ENCODE data around the gene BTBD9.

BTBD9 gene

GRCh38 chr6:38159596-38159995, 480.1 kb downstream of the BTBD9 start:
- H3K4me3 ChIP-seq (ENCODE audit: low read depth in 1 of 2, low read length in 2 of 2) = no peak overlapping the region
- H3K9ac ChIP-seq (ENCODE audit: low read depth, low read length) = no peak overlapping the region
- no peaks in the 10 kb centered on the region for H3K9me3 ChIP-seq (ENCODE audit: insufficient read depth, low read length, severe bottlenecking)
- no peak for TF ChIP-seq EZH2 (IDR thresholded peaks at IDR 0.05; ENCODE audit: borderline replicate concordance, low read depth, low read length, severe bottlenecking)
- no peak for TF ChIP-seq CTCF (IDR thresholded peaks at IDR 0.05; ENCODE audit: borderline replicate concordance, extremely low read depth, low read length, poor library complexity, severe bottlenecking)
- ATAC-seq (ENCODE audit: insufficient read depth, low read depth) (no peak), DNase-seq (no peak)
- no peaks in the 10 kb centered on the region for H3K4me1 ChIP-seq (ENCODE audit: insufficient read depth, low read length)
- peaks cover 10% of the 10 kb centered on the region for H4K20me1 ChIP-seq (ENCODE audit: insufficient read depth, low read length)
- H3K79me2 ChIP-seq (ENCODE audit: insufficient read depth, low read length) = no peaks in the 10 kb centered on the region
- no peaks in the 10 kb centered on the region for H3K27me3 ChIP-seq (ENCODE audit: insufficient read depth, low read length, poor library complexity)
- no peak overlapping the region for H3K4me2 ChIP-seq (ENCODE audit: insufficient read depth, low read length)
- H3K27ac ChIP-seq (ENCODE audit: low read length) = no peak overlapping the region
- no peak overlapping the region for H2AFZ ChIP-seq (ENCODE audit: low read depth, low read length)
- H3K36me3 ChIP-seq (ENCODE audit: insufficient read depth, low read length) = no peaks in the 10 kb centered on the region; the same call in none of the 2 replicates

DNA sequence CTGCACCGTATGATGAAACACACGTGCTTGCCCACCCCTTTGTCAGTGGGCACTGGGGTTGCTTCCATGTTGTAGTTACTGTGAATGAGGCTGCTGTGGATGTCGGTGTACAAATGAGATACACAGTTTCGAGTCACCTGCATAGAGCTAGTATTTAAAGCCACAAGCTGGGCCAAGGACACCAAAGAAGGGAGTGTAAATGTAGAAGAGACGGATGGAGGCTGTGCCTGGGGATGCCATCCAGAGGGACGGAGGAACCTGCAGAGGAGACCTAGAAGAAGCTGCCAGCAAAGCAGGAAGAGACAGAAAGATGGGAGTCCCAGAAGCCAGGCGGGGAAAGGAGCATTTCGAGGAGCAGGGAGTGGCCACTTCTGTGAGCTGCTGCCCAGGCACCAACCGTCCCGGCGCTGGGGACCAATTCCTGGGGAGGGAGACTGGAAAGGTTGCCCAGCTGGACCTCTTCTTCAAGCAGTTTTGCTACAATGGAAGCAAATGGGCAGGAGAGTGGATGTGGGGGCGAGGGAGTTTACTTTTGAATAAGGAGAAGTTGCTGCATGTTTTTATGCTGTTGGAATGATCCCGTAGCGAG, 480.9 kb downstream of the BTBD9 start:
- H3K9ac ChIP-seq (ENCODE audit: low read depth, low read length) = no peak overlapping the region
- no peak overlapping the region for H3K4me3 ChIP-seq (ENCODE audit: low read depth in 1 of 2, low read length in 2 of 2)
- H3K27ac ChIP-seq (ENCODE audit: low read length) = no peak overlapping the region
- no peaks in the 10 kb centered on the region for H3K4me1 ChIP-seq (ENCODE audit: insufficient read depth, low read length)
- no peak overlapping the region for H3K4me2 ChIP-seq (ENCODE audit: insufficient read depth, low read length)
- ATAC-seq (ENCODE audit: insufficient read depth, low read depth) (no peak), DNase-seq (no peak)
- H3K36me3 ChIP-seq (ENCODE audit: insufficient read depth, low read length) = no peaks in the 10 kb centered on the region; the same call in none of the 2 replicates
- TF ChIP-seq EZH2 (IDR thresholded peaks at IDR 0.05; ENCODE audit: borderline replicate concordance, low read depth, low read length, severe bottlenecking) (no peak), CTCF (IDR thresholded peaks at IDR 0.05; ENCODE audit: borderline replicate concordance, extremely low read depth, low read length, poor library complexity, severe bottlenecking) (no peak)
- H3K79me2 ChIP-seq (ENCODE audit: insufficient read depth, low read length) = no peaks in the 10 kb centered on the region
- H3K9me3 ChIP-seq (ENCODE audit: insufficient read depth, low read length, severe bottlenecking) = no peaks in the 10 kb centered on the region
- H3K27me3 ChIP-seq (ENCODE audit: insufficient read depth, low read length, poor library complexity) = no peaks in the 10 kb centered on the region
- H2AFZ ChIP-seq (ENCODE audit: low read depth, low read length) = no peak overlapping the region
- H4K20me1 ChIP-seq (ENCODE audit: insufficient read depth, low read length) = peaks cover 10% of the 10 kb centered on the region

DNA sequence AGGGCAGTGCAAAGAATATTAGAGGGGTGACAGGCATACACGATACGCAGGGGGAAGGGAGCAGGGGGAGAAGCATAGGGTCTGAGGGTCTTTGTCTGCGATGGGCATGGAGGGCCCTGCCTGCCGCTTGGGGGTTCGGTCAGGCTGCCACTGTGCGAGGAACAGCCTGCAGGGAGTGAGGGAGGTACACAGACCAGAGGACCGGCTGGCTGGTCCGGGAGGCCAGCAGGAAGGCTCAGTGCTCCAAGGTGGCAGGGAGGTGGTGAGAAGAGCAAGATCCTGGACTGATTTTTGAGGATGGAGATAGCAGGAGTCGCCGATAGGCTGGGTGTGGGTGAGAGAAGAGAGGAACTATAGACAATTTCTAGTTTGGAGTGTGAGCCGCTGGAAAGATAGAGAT, 481.8 kb downstream of the BTBD9 start:
- Histone ChIP-seq H4K20me1 (ENCODE audit: insufficient read depth, low read length) (peaks cover 9% of the 10 kb centered on the region), H3K9me3 (ENCODE audit: insufficient read depth, low read length, severe bottlenecking) (no peaks in the 10 kb centered on the region), H3K9ac (ENCODE audit: low read depth, low read length) (no peak overlapping the region), H3K27me3 (ENCODE audit: insufficient read depth, low read length, poor library complexity) (no peaks in the 10 kb centered on the region), H3K27ac (ENCODE audit: low read length) (no peak overlapping the region), H2AFZ (ENCODE audit: low read depth, low read length) (no peak overlapping the region), H3K36me3 (ENCODE audit: insufficient read depth, low read length) (peaks cover 6% of the 10 kb centered on the region), H3K79me2 (ENCODE audit: insufficient read depth, low read length) (no peaks in the 10 kb centered on the region), H3K4me1 (ENCODE audit: insufficient read depth, low read length) (no peaks in the 10 kb centered on the region), H3K4me2 (ENCODE audit: insufficient read depth, low read length) (no peak overlapping the region), H3K4me3 (ENCODE audit: low read depth in 1 of 2, low read length in 2 of 2) (no peak overlapping the region)
- ATAC-seq (ENCODE audit: insufficient read depth, low read depth) (no peak), DNase-seq (no peak)
- no peak for TF ChIP-seq CTCF (IDR thresholded peaks at IDR 0.05; ENCODE audit: borderline replicate concordance, extremely low read depth, low read length, poor library complexity, severe bottlenecking)

All from DND-41 (cell line).